Stimulated activated CD4-positive, alpha-beta T cell treated with anti-CD3 and anti-CD28 coated beads, Interleukin-4, amount 100 ng/mL, for 1 hour (primary cell): ENCODE measurements around the gene KRTAP23-1.

ENCODE experiments used
- DNase-seq: peaks from one replicate; pipeline ENCODE4 v3.0.0-alpha.2; 2020

Gene KRTAP23-1

GRCh38 chr21:30348506-30348905 lies at the start of gene KRTAP23-1:
KRTAP23-1 (minus strand) TSS chr21:30348606; CDS start chr21:30348606, 0 bp downstream.
- DNase-seq, result no peak

GRCh38 chr21:30395731-30396130 lies 47.3 kb upstream of the KRTAP23-1 start, which contains the start of gene KRTAP13-1:
KRTAP13-1 (plus strand) TSS chr21:30396031; CDS start chr21:30396087, 56 bp downstream.
- no peak for DNase-seq

- no peak for DNase-seq
These were observed 43.2 kb upstream of the KRTAP23-1 start for GRCh38 chr21:30391492-30392025.

GRCh38 chr21:30382201-30382600 lies 33.8 kb upstream of the KRTAP23-1 start:
- DNase-seq, result no peak

GRCh38 chr21:30372139-30372770 lies 23.8 kb upstream of the KRTAP23-1 start, which contains the start of gene KRTAP13-2:
KRTAP13-2 (minus strand) TSS chr21:30372271; CDS start chr21:30372213, 58 bp downstream.
- no peak for DNase-seq

GRCh38 chr21:30355906-30356305 lies 7.5 kb upstream of the KRTAP23-1 start:
- no peak for DNase-seq

GRCh38 chr21:30354308-30355005 lies 6.1 kb upstream of the KRTAP23-1 start:
- DNase-seq, result no peak

GRCh38 chr21:30351534-30351933 lies 3.1 kb upstream of the KRTAP23-1 start:
- no peak for DNase-seq

GRCh38 chr21:30349572-30349971 lies 1.2 kb upstream of the KRTAP23-1 start:
- no peak for DNase-seq

- DNase-seq, result no peak
These were observed 3.4 kb downstream of the KRTAP23-1 start for GRCh38 chr21:30345014-30345413.

- peak; percentile 30 for DNase-seq
These were observed 7.5 kb downstream of the KRTAP23-1 start for GRCh38 chr21:30340714-30341573.

- no peak for DNase-seq
These were observed 9.7 kb downstream of the KRTAP23-1 start for GRCh38 chr21:30338717-30339116.

GRCh38 chr21:30337772-30338171 lies 10.6 kb downstream of the KRTAP23-1 start:
- DNase-seq, result no peak

GRCh38 chr21:30337276-30337744 lies 11.1 kb downstream of the KRTAP23-1 start, which contains the start of gene KRTAP27-1:
KRTAP27-1 (minus strand) TSS chr21:30337694; CDS start chr21:30337668, 26 bp downstream.
- DNase-seq, result no peak

GRCh38 chr21:30336596-30336995 lies 11.8 kb downstream of the KRTAP23-1 start:
- no peak for DNase-seq

- no peak for DNase-seq
These were observed 14.7 kb downstream of the KRTAP23-1 start for GRCh38 chr21:30333736-30334135.

GRCh38 chr21:30332681-30333080 lies 15.7 kb downstream of the KRTAP23-1 start:
- no peak for DNase-seq

- no peak for DNase-seq
These were observed 19.1 kb downstream of the KRTAP23-1 start for GRCh38 chr21:30329203-30329875.

GRCh38 chr21:30326390-30326789 lies 22.0 kb downstream of the KRTAP23-1 start:
- no peak for DNase-seq

GRCh38 chr21:30320215-30320614 lies 28.2 kb downstream of the KRTAP23-1 start, which contains the start of gene KRTAP26-1:
KRTAP26-1 (minus strand) TSS chr21:30320315; CDS start chr21:30320035, 280 bp downstream.
- DNase-seq, result no peak

GRCh38 chr21:30315701-30316100 lies 32.7 kb downstream of the KRTAP23-1 start:
- DNase-seq, result no peak

GRCh38 chr21:30306884-30307283 lies 41.5 kb downstream of the KRTAP23-1 start:
- no peak for DNase-seq
